Subcutaneous preadipocyte (primary cell): Measurements from ENCODE around the gene NMT1. TPM values are rescaled to one million over a fixed set of nuclear protein-coding genes. Genes with fewer than 3 reads are reported as not detected.

Source experiments
- small RNA-seq: library from RNA; depleted of rRNA; stranded (forward); fragments of <200 nt; gene quantifications from one replicate; pipeline ENCODE3, GENCODE V24; 2012
- total RNA-seq: library from RNA; depleted of rRNA; stranded (reverse); fragments of >200 nt; gene quantifications from 2 replicates; pipeline ENCODE4 v1.2.3, GENCODE V29; 2012

The NMT1 gene
- total RNA-seq: 75.7 and 80.5 TPM in 2 replicates

GRCh38 chr17:45060797-45061605 lies at the start of gene NMT1:
TSS of gene NMT1 (plus strand) at chr17:45061317. CDS start at chr17:45061330, 13 bp downstream.

GRCh38 chr17:45051060-45051719 lies 9.9 kb upstream of the NMT1 start, which contains the start of gene DCAKD:
TSS of gene DCAKD (minus strand) at chr17:45051632. CDS start at chr17:45034885, 16,747 bp downstream.

GRCh38 chr17:45132320-45132571 lies 71.1 kb downstream of the NMT1 start, which contains the start of gene PLCD3:
TSS of gene PLCD3 (minus strand) at chr17:45132515. CDS start at chr17:45132410, 105 bp downstream.

GRCh38 chr17:45135192-45135977 lies 74.3 kb downstream of the NMT1 start, which contains the start of gene ACBD4:
TSS of gene ACBD4 (plus strand) at chr17:45135687. CDS start at chr17:45136145, 458 bp downstream.

DNA sequence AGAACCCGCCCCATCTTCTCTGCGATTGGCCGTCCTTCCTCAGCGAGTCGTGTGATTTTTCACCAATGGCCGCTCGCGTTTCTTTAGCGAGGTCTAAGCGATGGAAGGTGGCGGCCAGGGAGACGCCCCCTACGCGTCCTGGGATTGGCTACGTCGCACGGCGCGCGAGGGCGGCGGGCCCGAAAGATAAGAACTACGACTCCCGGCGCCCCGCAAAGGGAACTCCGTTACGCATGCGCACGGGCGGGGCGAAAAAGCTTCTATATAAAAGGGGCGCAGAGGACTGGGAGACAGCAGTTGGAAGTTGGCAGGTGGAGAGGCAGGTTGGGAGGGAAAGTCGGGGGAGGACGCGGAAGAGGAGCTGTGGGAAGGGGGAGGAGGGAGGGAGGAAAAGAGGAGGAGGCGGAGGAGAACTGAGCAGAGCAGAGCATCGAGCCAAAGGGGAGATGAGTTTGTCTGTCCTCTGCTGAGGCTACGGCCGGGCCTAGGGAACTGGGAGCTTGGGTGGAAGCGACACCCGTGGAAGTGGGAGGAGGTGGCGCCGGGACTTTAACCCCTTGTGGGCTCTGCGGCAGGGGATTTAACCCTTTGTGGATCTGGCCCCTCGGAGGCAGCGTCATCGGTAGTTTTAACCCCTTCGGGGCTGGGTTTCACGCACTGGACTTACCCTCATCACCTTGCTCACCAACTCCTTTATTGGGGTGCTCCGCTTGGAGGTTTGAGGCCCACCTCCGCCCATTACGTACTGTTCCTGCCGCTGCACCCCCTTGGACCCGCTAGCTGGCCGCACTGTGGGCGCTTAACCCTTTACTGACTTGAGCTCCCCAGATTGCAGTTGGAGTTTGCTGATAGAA lies 87.3 kb downstream of the NMT1 start, which contains the start of gene HEXIM1:
HEXIM1 (plus strand) TSS at position 293 of the 854 bp plus-strand sequence. CDS start 716 bp downstream, outside the sequence.

Small RNAs within 50 kb of the gene (small RNA-seq; reads per million reads assigned to genes)
- gene MIR6784: not detected
- gene RF00019: not detected

Other genes with a start within 250 kb of the NMT1 start
- gene GJC1, start 231.0 kb upstream of the NMT1 start, total RNA-seq: 4.8 and 35.4 TPM in 2 replicates
- gene HIGD1B, start 213.4 kb upstream of the NMT1 start, total RNA-seq: not detected in 2 replicates
- 91.9 and 115 TPM in 2 replicates for gene EFTUD2, start 161.9 kb upstream of the NMT1 start, total RNA-seq
- 0.73 TPM in 1 of 2 replicates, not detected in the other for gene GFAP, start 145.8 kb upstream of the NMT1 start, total RNA-seq
- 5.9 and 13.5 TPM in 2 replicates for gene KIF18B, start 113.5 kb upstream of the NMT1 start, total RNA-seq
- under 0.01 and 0.20 TPM in 2 replicates for gene C1QL1, start 93.0 kb upstream of the NMT1 start, total RNA-seq
- 35.0 and 37.1 TPM in 2 replicates for gene DCAKD, start 9.7 kb upstream of the NMT1 start, total RNA-seq
- 40.3 and 48.1 TPM in 2 replicates for gene PLCD3, start 71.2 kb downstream of the NMT1 start, total RNA-seq
- 4.5 and 6.2 TPM in 2 replicates for gene ACBD4, start 74.4 kb downstream of the NMT1 start, total RNA-seq
- gene HEXIM1, start 87.2 kb downstream of the NMT1 start, total RNA-seq: 3.7 TPM in 2 replicates
- 4.9 and 14.0 TPM in 2 replicates for gene HEXIM2, start 100.6 kb downstream of the NMT1 start, total RNA-seq
- 4.8 and 5.3 TPM in 2 replicates for gene FMNL1, start 160.6 kb downstream of the NMT1 start, total RNA-seq
- gene SPATA32, start 200.8 kb downstream of the NMT1 start, total RNA-seq: not detected in 2 replicates